Testis (tissue), 3 donors: ENCODE results near the gene FERMT1. TPM values are rescaled to one million over a fixed set of nuclear protein-coding genes. Genes with fewer than 3 reads are reported as not detected.

Experiments used
- DNase-seq: peaks from one replicate; pipeline ENCODE4 v3.0.0-alpha.2; 2019
- H3K27ac ChIP-seq, 2 donors: fragments of 200-600 bp; sonication (generic); one replicate each; pipeline ENCODE4 v1.5.1; 2019
- H3K27me3 ChIP-seq: fragments of 200-600 bp; sonication (generic); one replicate; pipeline ENCODE4 v1.5.1; 2019
- H3K36me3 ChIP-seq: fragments of 200-600 bp; sonication (generic); one replicate; pipeline ENCODE4 v1.5.1; 2017; ENCODE audit warnings: low read depth; ENCODE audit errors: missing control alignments
- H3K4me1 ChIP-seq: fragments of 200-600 bp; sonication (generic); one replicate; pipeline ENCODE4 v1.5.1; 2019
- H3K4me3 ChIP-seq, 2 donors: fragments of 200-600 bp; sonication (generic); one replicate each; pipeline ENCODE4 v1.5.1; 2017 to 2019
- H3K9me3 ChIP-seq: fragments of 200-600 bp; sonication (generic); one replicate; pipeline ENCODE4 v1.5.1; 2017
- POLR2A ChIP-seq: fragments of 450-650 bp; IDR thresholded peaks from one replicate; pipeline ENCODE4 v1.6.1; 2017; ENCODE audit warnings: antibody characterized with exemption, mild to moderate bottlenecking, moderate library complexity
- WGBS, 2 donors: methylation state at CpG; one replicate each; pipeline ENCODE4 v1.1.5; 2018; 5-methylcytosine and 5-hydroxymethylcytosine counted together
- intact Hi-C: fragments of 100-400 bp; cut with DNase I; formaldehyde crosslinking; loops from one replicate; pipeline ENCODE4 v1.15.1; 2023; ENCODE audit warnings: low total_unique reads
- polyA plus RNA-seq: library from polyadenylated mRNA; stranded (reverse); fragments of 350-450 nt; fragmentation: Illumina TruSeq; extraction: RNeasy Lipid Tissue Mini Kit (QIAGEN cat#74804); gene quantifications from one replicate; pipeline ENCODE4 v1.2.3, GENCODE V29; 2014; ENCODE audit warnings: low read depth, low replicate concordance; ENCODE audit not compliant: insufficient read depth
- total RNA-seq, 2 donors: library from RNA; depleted of rRNA; stranded (reverse); fragments of >200 nt; gene quantifications; one replicate each; pipeline ENCODE4 v1.2.3, GENCODE V29; 2016
- TF ChIP-seq, protein P1 (sequence below), 3 experiments: fragments of 450-650 bp in 2 of 3; fragments of 200-600 bp in 1 of 3; sonication (generic) in 1 of 3; IDR thresholded peaks; one replicate each; pipeline ENCODE4 v1.5.1; 2016 to 2019; ENCODE audit warnings: antibody characterized with exemption in 3 of 3, mild to moderate bottlenecking in 2 of 3, moderate library complexity in 1 of 3

Gene FERMT1
- total and polyA plus RNA-seq, 3 donors from 2014 or later, result 1.8 to 5.7 (median 2.5) TPM

DNA sequence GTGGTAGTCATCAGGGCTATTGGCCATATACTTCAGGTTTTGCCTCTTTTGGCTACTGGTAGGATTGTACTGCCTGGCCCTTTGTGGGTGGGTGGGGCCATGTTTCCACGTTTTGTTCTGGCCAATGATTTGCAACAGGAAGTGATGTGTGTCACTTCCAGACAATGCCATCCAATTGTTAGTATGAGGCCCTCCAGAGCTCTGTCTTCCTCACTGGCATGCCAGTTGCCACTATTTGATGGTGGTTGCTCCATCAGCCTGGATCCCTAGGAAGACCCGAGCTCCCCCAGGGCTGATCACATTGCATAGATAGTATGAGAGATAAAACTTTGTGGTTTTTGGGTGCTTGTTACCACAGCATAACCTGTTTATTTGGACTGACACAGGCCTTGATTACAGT lies 61.3 kb downstream of the FERMT1 start:
- TF ChIP-seq POLR2A, result no peak
- TF ChIP-seq, protein P1, sequence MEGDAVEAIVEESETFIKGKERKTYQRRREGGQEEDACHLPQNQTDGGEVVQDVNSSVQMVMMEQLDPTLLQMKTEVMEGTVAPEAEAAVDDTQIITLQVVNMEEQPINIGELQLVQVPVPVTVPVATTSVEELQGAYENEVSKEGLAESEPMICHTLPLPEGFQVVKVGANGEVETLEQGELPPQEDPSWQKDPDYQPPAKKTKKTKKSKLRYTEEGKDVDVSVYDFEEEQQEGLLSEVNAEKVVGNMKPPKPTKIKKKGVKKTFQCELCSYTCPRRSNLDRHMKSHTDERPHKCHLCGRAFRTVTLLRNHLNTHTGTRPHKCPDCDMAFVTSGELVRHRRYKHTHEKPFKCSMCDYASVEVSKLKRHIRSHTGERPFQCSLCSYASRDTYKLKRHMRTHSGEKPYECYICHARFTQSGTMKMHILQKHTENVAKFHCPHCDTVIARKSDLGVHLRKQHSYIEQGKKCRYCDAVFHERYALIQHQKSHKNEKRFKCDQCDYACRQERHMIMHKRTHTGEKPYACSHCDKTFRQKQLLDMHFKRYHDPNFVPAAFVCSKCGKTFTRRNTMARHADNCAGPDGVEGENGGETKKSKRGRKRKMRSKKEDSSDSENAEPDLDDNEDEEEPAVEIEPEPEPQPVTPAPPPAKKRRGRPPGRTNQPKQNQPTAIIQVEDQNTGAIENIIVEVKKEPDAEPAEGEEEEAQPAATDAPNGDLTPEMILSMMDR (IDR thresholded peaks at IDR 0.05), result no peak
- intact Hi-C loops, result no loop called here
- H3K36me3 ChIP-seq, result no peaks in the 10 kb centered on the region

DNA sequence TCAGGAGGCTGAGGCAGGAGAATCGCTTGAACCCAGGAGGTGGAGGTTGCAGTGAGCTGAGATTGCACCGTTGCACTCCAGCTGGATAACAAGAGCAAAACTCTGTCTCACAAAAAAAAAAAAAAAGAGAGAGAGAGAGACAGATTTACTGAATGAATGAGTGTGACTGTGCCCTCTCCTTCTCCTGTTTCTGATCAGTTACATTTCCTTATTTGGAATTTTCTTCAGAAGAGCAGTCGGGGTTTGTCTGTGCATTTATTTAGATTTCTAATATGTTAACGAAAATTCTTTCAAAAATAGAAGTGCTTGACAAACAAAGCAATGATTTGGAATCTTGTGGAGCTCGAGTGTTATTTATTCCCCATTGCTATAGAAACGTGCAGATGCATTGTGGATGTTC lies 62.6 kb downstream of the FERMT1 start:
- H3K36me3 ChIP-seq, result no peaks in the 10 kb centered on the region
- 65 to 70% methylated on average over 6 of the region's 6 CpGs for WGBS, 2 donors
- intact Hi-C loops, result no loop called here
- DNase-seq, result no peak
- no peaks in the 10 kb centered on the region for H3K27me3 ChIP-seq
- no peak overlapping the region for H3K27ac ChIP-seq
- no peak overlapping the region for H3K4me3 ChIP-seq
- H3K9me3 ChIP-seq, result no peaks in the 10 kb centered on the region
- H3K4me1 ChIP-seq, result no peaks in the 10 kb centered on the region
- no peak for TF ChIP-seq POLR2A
- TF ChIP-seq, protein P1 (IDR thresholded peaks at IDR 0.05), result no peak

More for the DNA sequence above, 61.3 kb downstream of the FERMT1 start:
- H3K27ac ChIP-seq, result no peak overlapping the region
- H3K4me3 ChIP-seq, result no peak overlapping the region
- no peaks in the 10 kb centered on the region for H3K27me3 ChIP-seq
- 57 to 69% methylated on average over 2 of the region's 2 CpGs for WGBS, 2 donors
- no peaks in the 10 kb centered on the region for H3K4me1 ChIP-seq
- DNase-seq, result no peak
- H3K9me3 ChIP-seq, result no peaks in the 10 kb centered on the region

DNA sequence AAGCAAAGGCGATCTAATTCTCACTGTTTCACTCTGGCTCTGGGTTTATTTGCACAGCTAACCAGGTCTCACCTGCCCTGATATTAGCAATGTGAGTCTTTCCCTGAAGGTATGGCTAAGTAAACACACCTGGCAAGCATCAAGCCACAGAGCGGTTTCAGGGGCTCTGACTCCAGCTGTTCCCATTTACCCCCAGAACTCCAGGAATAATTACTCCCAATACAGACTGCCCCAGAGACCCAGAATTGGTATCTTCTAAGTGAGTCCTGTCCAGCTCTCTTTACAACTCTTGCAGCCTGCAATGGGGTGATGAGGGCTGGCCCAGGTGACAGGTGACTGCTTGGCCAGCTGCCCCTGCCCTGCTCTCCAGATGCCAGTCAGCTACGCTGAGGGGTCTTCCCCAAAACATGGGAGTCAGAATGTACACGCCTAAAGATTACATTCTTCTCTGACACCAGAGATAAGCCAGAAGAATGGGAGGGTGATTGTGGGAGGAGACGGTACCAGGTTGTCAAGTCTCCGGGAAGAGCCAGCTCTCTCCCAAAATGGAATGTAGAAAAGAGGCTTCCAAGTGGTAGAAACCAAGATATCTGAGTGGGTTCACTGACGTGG lies 64.0 kb downstream of the FERMT1 start:
- intact Hi-C loops, result no loop called here
- 51 to 57% methylated on average over 7 of the region's 7 CpGs for WGBS, 2 donors
- TF ChIP-seq, protein P1 (IDR thresholded peaks at IDR 0.05), result no peak
- no peak for TF ChIP-seq POLR2A
- no peak overlapping the region for H3K27ac ChIP-seq
- H3K27me3 ChIP-seq, result no peaks in the 10 kb centered on the region
- no peak overlapping the region for H3K4me3 ChIP-seq
- no peaks in the 10 kb centered on the region for H3K36me3 ChIP-seq
- H3K9me3 ChIP-seq, result no peaks in the 10 kb centered on the region
- H3K4me1 ChIP-seq, result no peaks in the 10 kb centered on the region
- no peak for DNase-seq

DNA sequence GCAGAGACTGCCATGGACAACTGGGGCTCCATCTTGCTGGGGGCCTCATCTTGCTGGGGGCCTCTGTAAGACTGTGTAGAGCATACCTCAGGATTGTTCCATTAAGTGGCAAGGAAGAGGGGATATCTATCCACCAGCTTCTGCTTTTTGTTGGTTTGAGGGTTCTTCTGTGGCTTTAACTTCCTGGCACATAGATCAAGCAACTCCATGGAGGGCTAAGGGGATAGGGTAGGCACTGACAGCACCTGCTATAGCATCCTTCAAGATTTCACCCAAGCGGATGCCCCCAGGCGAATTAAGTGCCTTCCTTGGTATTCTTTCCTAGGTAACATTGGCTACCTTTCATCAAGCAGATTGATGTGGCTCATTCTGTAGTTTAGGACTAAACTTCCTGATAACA lies 65.1 kb downstream of the FERMT1 start:
- DNase-seq, result no peak
- H3K4me3 ChIP-seq, result no peak overlapping the region
- TF ChIP-seq POLR2A, result no peak
- TF ChIP-seq, protein P1 (IDR thresholded peaks at IDR 0.05), result no peak
- no peaks in the 10 kb centered on the region for H3K4me1 ChIP-seq
- 94% methylated on average over 2 of the region's 2 CpGs for WGBS, 2 donors
- H3K9me3 ChIP-seq, result no peaks in the 10 kb centered on the region
- H3K27me3 ChIP-seq, result no peaks in the 10 kb centered on the region
- intact Hi-C loops, result no loop called here
- no peak overlapping the region for H3K27ac ChIP-seq
- H3K36me3 ChIP-seq, result no peaks in the 10 kb centered on the region

DNA sequence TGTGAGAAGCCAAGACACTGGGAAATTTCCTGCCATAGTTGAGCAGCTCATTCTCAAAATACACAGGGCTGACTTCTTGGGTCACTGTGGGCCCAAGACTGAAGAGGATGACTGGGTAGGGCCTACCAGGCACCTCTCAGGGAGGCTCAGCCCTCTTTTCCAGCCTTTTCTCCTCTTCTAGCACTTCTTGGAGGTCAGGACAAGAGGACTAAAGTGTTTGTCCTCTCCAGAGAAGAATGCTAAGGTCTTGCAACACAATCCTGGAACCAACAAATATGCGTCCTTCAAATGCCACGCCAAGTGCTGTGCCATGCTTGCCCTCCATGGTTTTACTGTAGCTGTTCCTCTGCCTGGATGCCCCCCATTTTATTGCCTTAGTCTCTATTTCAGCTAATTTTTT lies 65.7 kb downstream of the FERMT1 start:
- TF ChIP-seq, protein P1 (IDR thresholded peaks at IDR 0.05), result no peak
- TF ChIP-seq POLR2A, result no peak
- H3K4me1 ChIP-seq, result no peaks in the 10 kb centered on the region
- H3K36me3 ChIP-seq, result no peaks in the 10 kb centered on the region
- no peak overlapping the region for H3K4me3 ChIP-seq
- H3K27ac ChIP-seq, result no peak overlapping the region
- no peak for DNase-seq
- 95 to 100% methylated on average over 2 of the region's 2 CpGs for WGBS, 2 donors
- no peaks in the 10 kb centered on the region for H3K9me3 ChIP-seq
- intact Hi-C loops, result no loop called here
- no peaks in the 10 kb centered on the region for H3K27me3 ChIP-seq
